HepG2 (cell line): ENCODE measurements around the gene TUBB4A. TPM values are rescaled to one million over a fixed set of nuclear protein-coding genes. Genes with fewer than 3 reads are reported as not detected.
A peak's percentile ranks its signal among the peaks of the same experiment; 100 is the strongest.

ENCODE experiments used
- AHR ChIP-seq: IDR thresholded peaks from 2 replicates; pipeline ENCODE4 v1.6.1; 2018; ENCODE audit warnings: missing genetic modification reagents, missing compliant biosample characterization
- ELF3 ChIP-seq: IDR thresholded peaks from 2 replicates; pipeline ENCODE4 v1.6.1; 2016; ENCODE audit warnings: missing genetic modification reagents, missing compliant biosample characterization
- ETV5 ChIP-seq: IDR thresholded peaks from 2 replicates; pipeline ENCODE4 v1.6.1; 2018; ENCODE audit warnings: missing biosample characterization, missing genetic modification reagents, inconsistent platforms, borderline replicate concordance
- FOSL2 ChIP-seq: sonication (generic); formaldehyde crosslinking; IDR thresholded peaks from 2 replicates; pipeline ENCODE4 v1.4.0; 2020; ENCODE audit warnings: missing genetic modification reagents
- HNRNPL ChIP-seq: fragments of 200-400 bp; formaldehyde crosslinking; IDR thresholded peaks from 2 replicates; pipeline ENCODE4 v1.6.1; 2017; ENCODE audit warnings: mild to moderate bottlenecking, low read depth, low read length
- HOXA3 ChIP-seq: sonication (generic); formaldehyde crosslinking; IDR thresholded peaks from 2 replicates; pipeline ENCODE4 v1.5.0; 2020; ENCODE audit warnings: missing genetic modification reagents
- KAT8 ChIP-seq: IDR thresholded peaks from 2 replicates; pipeline ENCODE4 v1.6.1; 2016; ENCODE audit warnings: missing genetic modification reagents, missing compliant biosample characterization
- KDM1A ChIP-seq: IDR thresholded peaks from 2 replicates; pipeline ENCODE4 v1.6.1; 2016; ENCODE audit warnings: missing compliant biosample characterization
- KMT2A ChIP-seq: sonication (generic); formaldehyde crosslinking; IDR thresholded peaks from 2 replicates; pipeline ENCODE4 v1.4.0; 2020; ENCODE audit warnings: missing genetic modification reagents
- MEIS1 ChIP-seq: sonication (generic); formaldehyde crosslinking; IDR thresholded peaks from 2 replicates; pipeline ENCODE4 v1.9.0; 2021; ENCODE audit warnings: mild to moderate bottlenecking, missing genetic modification reagents, moderate library complexity, borderline replicate concordance
- SATB2 ChIP-seq: sonication (generic); formaldehyde crosslinking; IDR thresholded peaks from 2 replicates; pipeline ENCODE4 v1.5.0; 2020; ENCODE audit warnings: missing genetic modification reagents
- SP5 ChIP-seq: IDR thresholded peaks from 2 replicates; pipeline ENCODE4 v1.6.1; 2016; ENCODE audit warnings: low read depth, borderline replicate concordance
- ZNF160 ChIP-seq: sonication (generic); formaldehyde crosslinking; IDR thresholded peaks from 2 replicates; pipeline ENCODE4 v1.8.0; 2022; ENCODE audit warnings: mild to moderate bottlenecking, inconsistent platforms, missing genetic modification reagents
- ZNF292 ChIP-seq: sonication (generic); formaldehyde crosslinking; IDR thresholded peaks from 2 replicates; pipeline ENCODE4 v1.8.1; 2022; ENCODE audit warnings: mild to moderate bottlenecking, low read depth, missing genetic modification reagents, borderline replicate concordance
- ZNF644 ChIP-seq: IDR thresholded peaks from 2 replicates; pipeline ENCODE4 v1.6.1; 2016; ENCODE audit warnings: low read depth
- ZNF781 ChIP-seq: sonication (generic); formaldehyde crosslinking; IDR thresholded peaks from 2 replicates; pipeline ENCODE4 v1.5.1; 2020; ENCODE audit warnings: borderline replicate concordance, mild to moderate bottlenecking, missing genetic modification reagents; ENCODE audit errors: not compliant biosample characterization
- ZNF891 ChIP-seq: sonication (generic); formaldehyde crosslinking; IDR thresholded peaks from 2 replicates; pipeline ENCODE4 v1.5.0; 2020; ENCODE audit warnings: mild to moderate bottlenecking, missing genetic modification reagents
- polyA plus RNA-seq, 8 experiments: library from polyadenylated mRNA; depleted of rRNA in 3 of 8; stranded (reverse) in 7 of 8; unstranded in 1 of 8; fragments of >200 nt; fragmentation: Illumina TruSeq in 4 of 8; extraction: Trizol in 4 of 8; gene quantifications; 2 replicates each; pipeline versions ENCODE4 v1.2.1 to v1.2.3, GENCODE V29; 2011 to 2016; ENCODE audit warnings: low read depth in 4 of 8, missing spikeins in 1 of 8, mixed read lengths in 1 of 8; ENCODE audit not compliant: insufficient read depth in 1 of 8
- total RNA-seq, 5 experiments: library from RNA; depleted of rRNA; stranded (reverse); fragments of >200 nt; fragmentation: Illumina TruSeq; extraction: Trizol; gene quantifications; 2 replicates each; pipeline ENCODE4 v1.2.3, GENCODE V29; 2016; ENCODE audit warnings: low read depth in 1 of 5
- TF ChIP-seq, protein P1 (sequence below): IDR thresholded peaks from 2 replicates; pipeline ENCODE4 v1.4.0; 2020; ENCODE audit warnings: mild to moderate bottlenecking, missing genetic modification reagents
- TF ChIP-seq, protein P2 (sequence below): sonication (generic); formaldehyde crosslinking; IDR thresholded peaks from 2 replicates; pipeline ENCODE4 v1.4.0; 2020; ENCODE audit warnings: missing genetic modification reagents
- TF ChIP-seq, protein P3 (sequence below): sonication (generic); formaldehyde crosslinking; IDR thresholded peaks from 2 replicates; pipeline ENCODE4 v1.4.0; 2020; ENCODE audit warnings: missing genetic modification reagents
- TF ChIP-seq, protein P4 (sequence below), 2 experiments: fragments of 450-650 bp in 1 of 2; sonication (generic) in 1 of 2; formaldehyde crosslinking; IDR thresholded peaks; 2 replicates each; pipeline versions ENCODE4 v1.5.0 to v1.8.0; 2020 to 2022; ENCODE audit warnings: mild to moderate bottlenecking in 1 of 2, missing genetic modification reagents in 1 of 2

Gene TUBB4A
- total and polyA plus RNA-seq, 2 of the 13 experiments (the other 11 are each of a cell fraction or from before 2014, with no cell fraction given), result not detected

DNA sequence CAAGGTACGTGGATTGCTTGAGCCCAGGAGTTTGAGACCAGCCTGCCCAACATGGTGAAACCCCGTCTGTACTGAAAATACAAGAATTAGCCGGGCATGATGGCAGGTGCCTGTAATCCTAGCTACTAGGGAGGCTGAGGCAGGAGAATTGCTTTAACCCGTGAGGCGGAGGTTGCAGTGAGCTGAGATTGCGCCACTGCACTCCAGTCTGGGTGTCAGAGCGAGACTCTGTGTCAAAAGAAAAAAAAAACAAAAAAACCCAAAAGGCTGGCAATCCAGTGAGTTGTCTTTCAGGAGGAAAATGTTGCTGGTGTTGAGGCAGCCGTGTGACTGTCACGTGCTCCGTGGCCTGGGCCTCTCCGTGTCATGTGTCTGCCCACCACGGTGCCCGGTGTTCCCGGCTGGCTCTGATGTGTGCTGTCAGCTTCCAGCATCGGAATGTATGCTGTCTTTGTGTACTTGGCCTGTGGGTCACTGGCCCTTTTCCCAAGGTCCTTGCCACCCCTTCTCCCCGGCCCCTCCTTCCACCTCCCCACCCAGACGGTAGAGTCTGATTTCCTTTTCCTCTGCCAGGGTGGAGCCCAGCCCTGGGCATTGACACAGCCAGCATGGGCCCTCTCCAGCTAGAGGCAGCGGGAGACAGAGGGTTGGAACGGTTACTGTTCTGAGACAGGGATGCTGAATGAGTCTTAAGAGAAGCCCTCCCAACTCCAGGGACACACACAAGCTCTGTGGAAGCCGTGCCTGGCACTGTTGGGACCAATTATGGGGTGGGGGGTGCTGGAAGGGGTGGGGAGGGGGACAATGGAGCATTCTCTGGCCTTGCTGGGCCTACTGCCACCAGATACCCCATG, 7.2 kb upstream of the TUBB4A start (continued):
- TF ChIP-seq, protein P1, sequence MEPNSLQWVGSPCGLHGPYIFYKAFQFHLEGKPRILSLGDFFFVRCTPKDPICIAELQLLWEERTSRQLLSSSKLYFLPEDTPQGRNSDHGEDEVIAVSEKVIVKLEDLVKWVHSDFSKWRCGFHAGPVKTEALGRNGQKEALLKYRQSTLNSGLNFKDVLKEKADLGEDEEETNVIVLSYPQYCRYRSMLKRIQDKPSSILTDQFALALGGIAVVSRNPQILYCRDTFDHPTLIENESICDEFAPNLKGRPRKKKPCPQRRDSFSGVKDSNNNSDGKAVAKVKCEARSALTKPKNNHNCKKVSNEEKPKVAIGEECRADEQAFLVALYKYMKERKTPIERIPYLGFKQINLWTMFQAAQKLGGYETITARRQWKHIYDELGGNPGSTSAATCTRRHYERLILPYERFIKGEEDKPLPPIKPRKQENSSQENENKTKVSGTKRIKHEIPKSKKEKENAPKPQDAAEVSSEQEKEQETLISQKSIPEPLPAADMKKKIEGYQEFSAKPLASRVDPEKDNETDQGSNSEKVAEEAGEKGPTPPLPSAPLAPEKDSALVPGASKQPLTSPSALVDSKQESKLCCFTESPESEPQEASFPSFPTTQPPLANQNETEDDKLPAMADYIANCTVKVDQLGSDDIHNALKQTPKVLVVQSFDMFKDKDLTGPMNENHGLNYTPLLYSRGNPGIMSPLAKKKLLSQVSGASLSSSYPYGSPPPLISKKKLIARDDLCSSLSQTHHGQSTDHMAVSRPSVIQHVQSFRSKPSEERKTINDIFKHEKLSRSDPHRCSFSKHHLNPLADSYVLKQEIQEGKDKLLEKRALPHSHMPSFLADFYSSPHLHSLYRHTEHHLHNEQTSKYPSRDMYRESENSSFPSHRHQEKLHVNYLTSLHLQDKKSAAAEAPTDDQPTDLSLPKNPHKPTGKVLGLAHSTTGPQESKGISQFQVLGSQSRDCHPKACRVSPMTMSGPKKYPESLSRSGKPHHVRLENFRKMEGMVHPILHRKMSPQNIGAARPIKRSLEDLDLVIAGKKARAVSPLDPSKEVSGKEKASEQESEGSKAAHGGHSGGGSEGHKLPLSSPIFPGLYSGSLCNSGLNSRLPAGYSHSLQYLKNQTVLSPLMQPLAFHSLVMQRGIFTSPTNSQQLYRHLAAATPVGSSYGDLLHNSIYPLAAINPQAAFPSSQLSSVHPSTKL (CRISPR knock-in tag), result peak; percentile 85
- TF ChIP-seq KAT8 (CRISPR knock-in tag), result peak; percentile 72
- TF ChIP-seq HNRNPL, result peak; percentile 87
- peak; percentile 26; the same call in 1 of the 2 replicates for TF ChIP-seq KDM1A
- TF ChIP-seq ZNF644, result peak; percentile 9; the same call in 1 of the 2 replicates
- peak; percentile 40; the same call in 1 of the 2 replicates for TF ChIP-seq HOXA3
- TF ChIP-seq, protein P2, sequence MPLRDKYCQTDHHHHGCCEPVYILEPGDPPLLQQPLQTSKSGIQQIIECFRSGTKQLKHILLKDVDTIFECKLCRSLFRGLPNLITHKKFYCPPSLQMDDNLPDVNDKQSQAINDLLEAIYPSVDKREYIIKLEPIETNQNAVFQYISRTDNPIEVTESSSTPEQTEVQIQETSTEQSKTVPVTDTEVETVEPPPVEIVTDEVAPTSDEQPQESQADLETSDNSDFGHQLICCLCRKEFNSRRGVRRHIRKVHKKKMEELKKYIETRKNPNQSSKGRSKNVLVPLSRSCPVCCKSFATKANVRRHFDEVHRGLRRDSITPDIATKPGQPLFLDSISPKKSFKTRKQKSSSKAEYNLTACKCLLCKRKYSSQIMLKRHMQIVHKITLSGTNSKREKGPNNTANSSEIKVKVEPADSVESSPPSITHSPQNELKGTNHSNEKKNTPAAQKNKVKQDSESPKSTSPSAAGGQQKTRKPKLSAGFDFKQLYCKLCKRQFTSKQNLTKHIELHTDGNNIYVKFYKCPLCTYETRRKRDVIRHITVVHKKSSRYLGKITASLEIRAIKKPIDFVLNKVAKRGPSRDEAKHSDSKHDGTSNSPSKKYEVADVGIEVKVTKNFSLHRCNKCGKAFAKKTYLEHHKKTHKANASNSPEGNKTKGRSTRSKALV (CRISPR knock-in tag), result 0 out of 2 replicates have a peak, but pooled peaks have one; percentile 24
- peak; percentile 22; the same call in 1 of the 2 replicates for TF ChIP-seq MEIS1 (CRISPR knock-in tag)
- TF ChIP-seq KMT2A, result no peak
- TF ChIP-seq ZNF160 (CRISPR knock-in tag), result no peak
- TF ChIP-seq, protein P3, sequence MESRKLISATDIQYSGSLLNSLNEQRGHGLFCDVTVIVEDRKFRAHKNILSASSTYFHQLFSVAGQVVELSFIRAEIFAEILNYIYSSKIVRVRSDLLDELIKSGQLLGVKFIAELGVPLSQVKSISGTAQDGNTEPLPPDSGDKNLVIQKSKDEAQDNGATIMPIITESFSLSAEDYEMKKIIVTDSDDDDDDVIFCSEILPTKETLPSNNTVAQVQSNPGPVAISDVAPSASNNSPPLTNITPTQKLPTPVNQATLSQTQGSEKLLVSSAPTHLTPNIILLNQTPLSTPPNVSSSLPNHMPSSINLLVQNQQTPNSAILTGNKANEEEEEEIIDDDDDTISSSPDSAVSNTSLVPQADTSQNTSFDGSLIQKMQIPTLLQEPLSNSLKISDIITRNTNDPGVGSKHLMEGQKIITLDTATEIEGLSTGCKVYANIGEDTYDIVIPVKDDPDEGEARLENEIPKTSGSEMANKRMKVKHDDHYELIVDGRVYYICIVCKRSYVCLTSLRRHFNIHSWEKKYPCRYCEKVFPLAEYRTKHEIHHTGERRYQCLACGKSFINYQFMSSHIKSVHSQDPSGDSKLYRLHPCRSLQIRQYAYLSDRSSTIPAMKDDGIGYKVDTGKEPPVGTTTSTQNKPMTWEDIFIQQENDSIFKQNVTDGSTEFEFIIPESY (CRISPR knock-in tag), result peak; percentile 29; the same call in 1 of the 2 replicates
- peak; percentile 70 for TF ChIP-seq ELF3 (CRISPR knock-in tag)
- TF ChIP-seq ZNF891 (CRISPR knock-in tag), result no peak
- TF ChIP-seq SP5 (CRISPR knock-in tag), result peak; percentile 58; the same call in 1 of the 2 replicates
- no peak for TF ChIP-seq AHR (CRISPR knock-in tag)
- TF ChIP-seq ETV5 (CRISPR knock-in tag), result peak; percentile 26; the same call in 1 of the 2 replicates
- TF ChIP-seq SATB2 (CRISPR knock-in tag), result peak; percentile 58; the same call in 1 of the 2 replicates
- TF ChIP-seq, protein P4, sequence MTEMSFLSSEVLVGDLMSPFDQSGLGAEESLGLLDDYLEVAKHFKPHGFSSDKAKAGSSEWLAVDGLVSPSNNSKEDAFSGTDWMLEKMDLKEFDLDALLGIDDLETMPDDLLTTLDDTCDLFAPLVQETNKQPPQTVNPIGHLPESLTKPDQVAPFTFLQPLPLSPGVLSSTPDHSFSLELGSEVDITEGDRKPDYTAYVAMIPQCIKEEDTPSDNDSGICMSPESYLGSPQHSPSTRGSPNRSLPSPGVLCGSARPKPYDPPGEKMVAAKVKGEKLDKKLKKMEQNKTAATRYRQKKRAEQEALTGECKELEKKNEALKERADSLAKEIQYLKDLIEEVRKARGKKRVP (CRISPR knock-in tag; IDR thresholded peaks at IDR 0.05), result peak in 1 of 2 experiments; percentile 34; a peak in 1 of 4 replicates
- no peak for TF ChIP-seq ZNF781 (CRISPR knock-in tag)
- TF ChIP-seq ZNF292 (CRISPR knock-in tag), result 0 out of 2 replicates have a peak, but pooled peaks have one; percentile 21
- peak; percentile 70 for TF ChIP-seq FOSL2 (CRISPR knock-in tag)
